ENCODE results near the gene DCAF8.
A peak's percentile ranks its signal among the peaks of the same experiment; 100 is the strongest.

Gene DCAF8

GRCh38 chr1:160225345-160225744, 37.0 kb downstream of the DCAF8 start:
- DNase-seq (ENCODE audit: low spot score): no peak

- no peak for DNase-seq (ENCODE audit: low spot score)
Measured at GRCh38 chr1:160224606-160225005, 37.7 kb downstream of the DCAF8 start.

- no peak for DNase-seq (ENCODE audit: low spot score)
Measured at GRCh38 chr1:160222546-160222945, 39.8 kb downstream of the DCAF8 start.

- no peak for DNase-seq (ENCODE audit: low spot score)
Measured at GRCh38 chr1:160221089-160221488, 41.3 kb downstream of the DCAF8 start.

GRCh38 chr1:160220301-160220700, 42.0 kb downstream of the DCAF8 start:
- DNase-seq (ENCODE audit: low spot score): no peak

GRCh38 chr1:160219062-160219929, 43.1 kb downstream of the DCAF8 start:
- DNase-seq (ENCODE audit: low spot score): peak; percentile 75

GRCh38 chr1:160217481-160218051, 44.8 kb downstream of the DCAF8 start:
- no peak for DNase-seq (ENCODE audit: low spot score)

- DNase-seq (ENCODE audit: low spot score): no peak
Measured at GRCh38 chr1:160216301-160216700, 46.0 kb downstream of the DCAF8 start.

GRCh38 chr1:160214481-160215140, 47.7 kb downstream of the DCAF8 start:
- DNase-seq (ENCODE audit: low spot score): no peak

- peak; percentile 61 for DNase-seq (ENCODE audit: low spot score)
Measured at GRCh38 chr1:160211046-160211790, 51.1 kb downstream of the DCAF8 start.

GRCh38 chr1:160210561-160210960, 51.8 kb downstream of the DCAF8 start:
- DNase-seq (ENCODE audit: low spot score): no peak

- peak; percentile 96 for DNase-seq (ENCODE audit: low spot score)
Measured at GRCh38 chr1:160209321-160210046, 52.9 kb downstream of the DCAF8 start.

GRCh38 chr1:160208557-160209320, 53.6 kb downstream of the DCAF8 start:
- DNase-seq (ENCODE audit: low spot score): no peak

GRCh38 chr1:160207771-160208556, 54.4 kb downstream of the DCAF8 start:
- DNase-seq (ENCODE audit: low spot score): no peak

GRCh38 chr1:160207118-160207650, 55.2 kb downstream of the DCAF8 start:
- DNase-seq (ENCODE audit: low spot score): no peak

GRCh38 chr1:160206421-160207117, 55.8 kb downstream of the DCAF8 start:
- DNase-seq (ENCODE audit: low spot score): peak; percentile 52

- no peak for DNase-seq (ENCODE audit: low spot score)
Measured at GRCh38 chr1:160206036-160206389, 56.3 kb downstream of the DCAF8 start.

GRCh38 chr1:160205242-160206035, 56.9 kb downstream of the DCAF8 start, which contains the start of gene PEA15:
PEA15 (plus strand) TSS chr1:160205384; CDS start chr1:160211545, 6,161 bp downstream.
- peak; percentile 74 for DNase-seq (ENCODE audit: low spot score)

Measured in cerebellar cortex (tissue), 1 donor.